Spleen (tissue), 13 donors: Measurements from ENCODE around the gene SCYL1. TPM values are rescaled to one million over a fixed set of nuclear protein-coding genes. Genes with fewer than 3 reads are reported as not detected.
A peak's percentile ranks its signal among the peaks of the same experiment; 100 is the strongest.

ENCODE experiments used
- DNase-seq: peaks from one replicate; pipeline ENCODE4 v3.0.0-alpha.2; 2020
- H3K27ac ChIP-seq, 8 donors: fragments of 200-600 bp; sonication (generic) in 7 of 8; 1 replicate in 4 of 8; 2 replicates in 4 of 8; pipeline versions ENCODE4 v1.5.0 to v1.8.0; 2016 to 2021; ENCODE audit warnings: inconsistent platforms in 4 of 8, mild to moderate bottlenecking in 4 of 8, moderate library complexity in 1 of 8
- H3K27me3 ChIP-seq, 7 donors: fragments of 200-600 bp; sonication (generic) in 6 of 7; replicated peaks in 1 of 7; 1 replicate in 4 of 7; 2 replicates in 3 of 7; pipeline versions ENCODE4 v1.5.0 to v1.8.0; 2016 to 2021; ENCODE audit warnings: inconsistent platforms in 3 of 7, mild to moderate bottlenecking in 1 of 7
- H3K36me3 ChIP-seq, 6 donors: fragments of 200-600 bp; sonication (generic) in 5 of 6; 1 replicate in 4 of 6; 2 replicates in 2 of 6; pipeline versions ENCODE4 v1.5.0 to v1.8.0; 2016 to 2021; ENCODE audit warnings: inconsistent platforms in 2 of 6
- H3K4me1 ChIP-seq, 6 donors: fragments of 200-600 bp; sonication (generic) in 5 of 6; 1 replicate in 3 of 6; 2 replicates in 3 of 6; pipeline versions ENCODE4 v1.5.0 to v1.8.0; 2016 to 2021; ENCODE audit warnings: inconsistent platforms in 3 of 6
- H3K4me3 ChIP-seq, 8 donors: fragments of 200-600 bp; sonication (generic) in 7 of 8; 1 replicate in 4 of 8; 2 replicates in 4 of 8; pipeline versions ENCODE4 v1.5.0 to v1.8.0; 2016 to 2021; ENCODE audit warnings: inconsistent platforms in 4 of 8, mild to moderate bottlenecking in 4 of 8, moderate library complexity in 2 of 8
- H3K9me3 ChIP-seq, 8 donors: fragments of 200-600 bp; sonication (generic) in 7 of 8; 1 replicate in 4 of 8; 2 replicates in 4 of 8; pipeline versions ENCODE4 v1.5.0 to v1.8.0; 2016 to 2021; ENCODE audit warnings: inconsistent platforms in 4 of 8
- CTCF ChIP-seq, 11 experiments: fragments of 200-600 bp in 7 of 11; fragments of 450-650 bp in 4 of 11; sonication (generic) in 4 of 11; IDR thresholded peaks in 8 of 11; conservative IDR thresholded peaks in 3 of 11; 1 replicate in 7 of 11; 2 replicates in 4 of 11; pipeline versions ENCODE4 v1.4.0 to v1.8.0; 2016 to 2021; ENCODE audit warnings: antibody characterized with exemption in 11 of 11, inconsistent platforms in 4 of 11, mild to moderate bottlenecking in 1 of 11
- POLR2A ChIP-seq, 3 donors: fragments of 450-650 bp; IDR thresholded peaks; one replicate each; pipeline ENCODE4 v1.5.1; 2017; ENCODE audit warnings: antibody characterized with exemption in 3 of 3, mild to moderate bottlenecking in 1 of 3
- POLR2AphosphoS5 ChIP-seq, 3 donors: sonication (generic); formaldehyde crosslinking; IDR thresholded peaks; one replicate each; pipeline ENCODE4 v1.5.1; 2017; ENCODE audit warnings: antibody characterized with exemption in 3 of 3
- WGBS, 5 donors: extraction: QIAGEN DNeasy Blood & Tissue Kit in 3 of 5; methylation state at CpG; one replicate each; pipeline versions ENCODE4 v1.1.5 to v1.1.7; 2013 to 2018; 5-methylcytosine and 5-hydroxymethylcytosine counted together
- intact Hi-C: fragments of 100-400 bp; cut with DNase I; formaldehyde crosslinking; loops from one replicate; pipeline ENCODE4 v1.15.0; 2023; ENCODE audit warnings: low total_unique reads
- long read RNA-seq, 2 donors: transcript quantifications; one replicate each; lab custom pipeline, GENCODE V29; 2026
- polyA plus RNA-seq, 3 donors: library from polyadenylated mRNA; stranded (reverse); fragments of 200-250 nt; gene quantifications; one replicate each; pipeline ENCODE4 v1.2.1, GENCODE V29; 2013
- total RNA-seq, 7 donors: library from RNA; depleted of rRNA in 3 of 7; stranded (reverse); fragments of >200 nt in 3 of 7; fragmentation: NEBNext Ultra II Directional in 4 of 7; extraction: Animal tissue kit (Norgen Biotek cat#: 25700) in 4 of 7; gene quantifications; one replicate each; pipeline versions ENCODE4 v1.1.0 to v1.2.1, GENCODE V29; 2016 to 2021
- donor health status: healthy with polysubstance abuse.
- donor health status: DM: no; HTN: no; CAD: no; lungs with moderate emphysema.
- donor health status: DM: no; HTN: no; CAD: no.
- donor health status: Bipolar disorder and iron deficiency.
- donor health status: healthy.
- donor health status: DM: no; HTN: no; CAD: no.
- donor health status: DM: yes; HTN: yes; CAD: no.

SCYL1 gene
- 100 to 1,000 TPM in 2 of 7 donors, 10 to 100 TPM in 5; 64.7 to 125 (median 77.4) TPM for total RNA-seq
- polyA plus RNA-seq: 10 to 100 TPM; 52.4 to 70.6 (median 60.7) TPM
- long read RNA-seq, donor 1, transcript SCYL1-203 (18 exons, 2,583 nt): minor isoform, 5 of 42 reads
- long read RNA-seq, donor 1, transcript SCYL1-213 (1 exons, 856 nt): major isoform, 7 of 42 reads
- long read RNA-seq, donor 1, partial matches to known transcripts: 24 of 42 reads
- long read RNA-seq, donor 1, other reads (novel, unspliced or antisense): 0 of 42 reads
- long read RNA-seq, donor 2, transcript SCYL1-213 (1 exons, 856 nt): major isoform, 6 of 9 reads
- long read RNA-seq, donor 2, partial matches to known transcripts: 0 of 9 reads
- long read RNA-seq, donor 2, other reads (novel, unspliced or antisense): 0 of 9 reads

GRCh38 chr11:65524741-65525545, at the start of gene SCYL1:
Gene SCYL1 (plus strand): TSS chr11:65525083. CDS start chr11:65525154, 71 bp downstream.
- peak within 1 kb of the TSS; percentile 68 to 99 (median 87) for H3K4me3 ChIP-seq
- H3K27ac ChIP-seq: peak within 1 kb of the TSS; percentile 90 to 96 (median 92)
- DNase-seq: peak; percentile 96
- H3K4me1 ChIP-seq: peaks cover 29 to 77% (median 64%) of the 10 kb centered on the region in 6 donors
- TF ChIP-seq CTCF (IDR thresholded peaks at IDR 0.05 in 8 of 11, conservative IDR thresholded peaks at IDR 0.05 in 3 of 11): no peak
- peak; percentile 87 to 91 (median 89) for TF ChIP-seq POLR2AphosphoS5 (IDR thresholded peaks at IDR 0.05)
- peak in 1 of 3 donors; percentile 62 for TF ChIP-seq POLR2A (IDR thresholded peaks at IDR 0.05)
- no peaks in the 10 kb centered on the region for H3K27me3 ChIP-seq
- 1 to 2% (median 1%) methylated on average over 33 to 78 of the region's 82 CpGs for WGBS, 5 donors
- intact Hi-C loops: no loop called here
- no peaks in the 10 kb centered on the region for H3K9me3 ChIP-seq
- peaks cover 0 to 40% (median 18%) of the 10 kb centered on the region in 6 donors for H3K36me3 ChIP-seq

DNA sequence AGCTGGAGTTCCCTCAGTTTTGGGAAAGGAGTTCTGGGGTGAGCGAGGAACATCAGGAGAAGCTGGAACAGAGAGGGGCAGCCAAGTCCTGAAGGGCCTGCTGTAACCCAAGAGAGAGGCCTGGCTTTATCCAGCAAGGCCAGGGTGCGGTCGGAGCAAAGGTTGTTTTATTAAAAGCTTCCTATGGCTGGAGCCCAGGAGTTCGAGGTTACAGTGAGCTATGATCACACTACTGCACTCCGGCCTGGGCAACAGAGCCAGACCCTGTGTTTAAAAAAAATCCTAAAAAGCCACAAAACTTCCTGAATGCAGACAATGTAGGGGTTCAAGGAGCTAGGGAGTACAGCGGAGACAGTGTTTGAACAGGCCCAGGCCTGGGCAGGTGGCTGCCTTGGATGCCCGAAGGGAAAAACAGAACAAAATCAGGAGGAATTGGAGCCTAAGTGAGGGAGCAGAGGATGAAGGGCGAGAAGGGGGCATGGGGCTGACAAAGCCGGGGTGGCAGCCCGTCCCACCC, 48.2 kb upstream of the SCYL1 start:
- H3K4me3 ChIP-seq: peak overlapping the region; percentile 46 to 81 (median 62)
- peak overlapping the region; percentile 95 to 100 (median 99) for H3K27ac ChIP-seq
- no peaks in the 10 kb centered on the region for H3K9me3 ChIP-seq
- no peaks in the 10 kb centered on the region for H3K36me3 ChIP-seq
- no peak for DNase-seq
- 13 to 22% (median 18%) methylated on average over 10 of the region's 10 CpGs for WGBS, 5 donors
- intact Hi-C loops: no loop called here
- no peaks in the 10 kb centered on the region for H3K27me3 ChIP-seq
- H3K4me1 ChIP-seq: peaks cover 9 to 70% (median 46%) of the 10 kb centered on the region in 6 donors
- TF ChIP-seq POLR2AphosphoS5 (IDR thresholded peaks at IDR 0.05) (no peak), CTCF (IDR thresholded peaks at IDR 0.05 in 8 of 11, conservative IDR thresholded peaks at IDR 0.05 in 3 of 11) (no peak), POLR2A (IDR thresholded peaks at IDR 0.05) (no peak)

GRCh38 chr11:65477149-65477965, 47.5 kb upstream of the SCYL1 start:
- TF ChIP-seq POLR2A (IDR thresholded peaks at IDR 0.05) (peak; percentile 79 to 92 (median 90)), POLR2AphosphoS5 (IDR thresholded peaks at IDR 0.05) (peak; percentile 98 to 99 (median 99)), CTCF (IDR thresholded peaks at IDR 0.05 in 8 of 11, conservative IDR thresholded peaks at IDR 0.05 in 3 of 11) (no peak)
- no peaks in the 10 kb centered on the region for H3K27me3 ChIP-seq
- H3K27ac ChIP-seq: peak overlapping the region; percentile 95 to 100 (median 99)
- no peaks in the 10 kb centered on the region for H3K36me3 ChIP-seq
- intact Hi-C loops: no loop called here
- peaks cover 7 to 68% (median 42%) of the 10 kb centered on the region in 6 donors for H3K4me1 ChIP-seq
- peak overlapping the region; percentile 46 to 81 (median 62) for H3K4me3 ChIP-seq
- 0 to 1% (median 0%) methylated on average over 42 to 60 of the region's 60 CpGs for WGBS, 5 donors
- no peaks in the 10 kb centered on the region for H3K9me3 ChIP-seq
- peak; percentile 99 for DNase-seq
